Measurements from ENCODE around the gene ANGEL1. TPM values are rescaled to one million over a fixed set of nuclear protein-coding genes. Genes with fewer than 3 reads are reported as not detected.

Gene ANGEL1
- total and polyA plus RNA-seq, 2 experiments from 2014 or later, result 5.3 to 31.6 TPM

DNA sequence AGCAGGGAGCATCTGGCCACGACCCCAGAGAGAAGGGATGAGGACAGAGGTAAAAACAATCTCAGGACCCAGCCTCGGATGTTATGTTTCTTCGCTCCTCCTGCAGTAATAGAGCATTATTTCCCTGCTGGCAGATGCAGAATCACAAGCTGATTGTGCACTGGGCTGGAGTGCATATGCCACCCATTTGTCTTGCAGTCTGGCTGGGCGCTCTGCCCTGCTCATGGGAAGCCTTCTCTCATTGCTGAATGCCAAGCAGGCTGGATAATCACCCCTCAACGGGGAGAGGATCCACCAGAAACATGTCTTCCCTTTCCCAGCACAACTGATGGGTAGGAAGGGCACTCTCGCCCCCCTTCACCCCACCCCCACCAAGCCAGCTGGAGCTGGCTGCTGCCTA, 59.9 kb downstream of the ANGEL1 start:
- H3K27ac Mint-ChIP-seq, result no peak overlapping the region
- H3K79me2 ChIP-seq (replicated peaks; ENCODE audit: insufficient read depth), result no peaks in the 10 kb centered on the region
- DNase-seq (ENCODE audit: low spot score), result no peak

More for the DNA sequence above, 59.9 kb downstream of the ANGEL1 start:
- Mint-ChIP-seq H3K4me3 (no peak overlapping the region), H3K36me3 (ENCODE audit: low read depth) (no peaks in the 10 kb centered on the region), H3K9me3 (peaks cover 11% of the 10 kb centered on the region; the same call in 2 of the 3 replicates), H3K27me3 (ENCODE audit: insufficient read depth, low read depth, poor library complexity) (no peaks in the 10 kb centered on the region), H3K4me1 (no peaks in the 10 kb centered on the region)
- no peak overlapping the region for H3K4me3 ChIP-seq
- H2AFZ ChIP-seq, result no peak overlapping the region
- H4K20me1 ChIP-seq (replicated peaks; ENCODE audit: insufficient read depth), result no peaks in the 10 kb centered on the region
- TF ChIP-seq, protein P1, sequence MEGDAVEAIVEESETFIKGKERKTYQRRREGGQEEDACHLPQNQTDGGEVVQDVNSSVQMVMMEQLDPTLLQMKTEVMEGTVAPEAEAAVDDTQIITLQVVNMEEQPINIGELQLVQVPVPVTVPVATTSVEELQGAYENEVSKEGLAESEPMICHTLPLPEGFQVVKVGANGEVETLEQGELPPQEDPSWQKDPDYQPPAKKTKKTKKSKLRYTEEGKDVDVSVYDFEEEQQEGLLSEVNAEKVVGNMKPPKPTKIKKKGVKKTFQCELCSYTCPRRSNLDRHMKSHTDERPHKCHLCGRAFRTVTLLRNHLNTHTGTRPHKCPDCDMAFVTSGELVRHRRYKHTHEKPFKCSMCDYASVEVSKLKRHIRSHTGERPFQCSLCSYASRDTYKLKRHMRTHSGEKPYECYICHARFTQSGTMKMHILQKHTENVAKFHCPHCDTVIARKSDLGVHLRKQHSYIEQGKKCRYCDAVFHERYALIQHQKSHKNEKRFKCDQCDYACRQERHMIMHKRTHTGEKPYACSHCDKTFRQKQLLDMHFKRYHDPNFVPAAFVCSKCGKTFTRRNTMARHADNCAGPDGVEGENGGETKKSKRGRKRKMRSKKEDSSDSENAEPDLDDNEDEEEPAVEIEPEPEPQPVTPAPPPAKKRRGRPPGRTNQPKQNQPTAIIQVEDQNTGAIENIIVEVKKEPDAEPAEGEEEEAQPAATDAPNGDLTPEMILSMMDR (conservative IDR thresholded peaks at IDR 0.05; ENCODE audit: low read depth in 2 of 2), result no peak
- TF ChIP-seq NANOG (IDR thresholded peaks at IDR 0.05; ENCODE audit: borderline replicate concordance) (no peak), STAT1 (IDR thresholded peaks at IDR 0.05; ENCODE audit: unreplicated experiment) (no peak), ZNF462 (CRISPR knock-in tag; IDR thresholded peaks at IDR 0.05) (no peak), EZH2 (IDR thresholded peaks at IDR 0.05; ENCODE audit: low read depth, unreplicated experiment) (no peak), EZH2phosphoT487 (IDR thresholded peaks at IDR 0.05; ENCODE audit: unreplicated experiment) (no peak), REST (IDR thresholded peaks at IDR 0.05; ENCODE audit: unreplicated experiment) (no peak), POLR2AphosphoS5 (IDR thresholded peaks at IDR 0.05; ENCODE audit: low read depth) (no peak), ZNF114 (CRISPR knock-in tag; IDR thresholded peaks at IDR 0.05) (no peak), ZNF331 (CRISPR knock-in tag; IDR thresholded peaks at IDR 0.05; ENCODE audit: low read depth) (no peak), CREB1 (CRISPR knock-in tag; IDR thresholded peaks at IDR 0.05; ENCODE audit: low read depth) (no peak), JUNB (IDR thresholded peaks at IDR 0.05; ENCODE audit: unreplicated experiment) (no peak)
- TF ChIP-seq, protein P2, sequence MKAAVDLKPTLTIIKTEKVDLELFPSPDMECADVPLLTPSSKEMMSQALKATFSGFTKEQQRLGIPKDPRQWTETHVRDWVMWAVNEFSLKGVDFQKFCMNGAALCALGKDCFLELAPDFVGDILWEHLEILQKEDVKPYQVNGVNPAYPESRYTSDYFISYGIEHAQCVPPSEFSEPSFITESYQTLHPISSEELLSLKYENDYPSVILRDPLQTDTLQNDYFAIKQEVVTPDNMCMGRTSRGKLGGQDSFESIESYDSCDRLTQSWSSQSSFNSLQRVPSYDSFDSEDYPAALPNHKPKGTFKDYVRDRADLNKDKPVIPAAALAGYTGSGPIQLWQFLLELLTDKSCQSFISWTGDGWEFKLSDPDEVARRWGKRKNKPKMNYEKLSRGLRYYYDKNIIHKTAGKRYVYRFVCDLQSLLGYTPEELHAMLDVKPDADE (IDR thresholded peaks at IDR 0.05), result no peak
- H3K4me1 ChIP-seq (ENCODE audit: insufficient read depth), result no peaks in the 10 kb centered on the region
- H3K9me2 ChIP-seq (ENCODE audit: insufficient read depth), result no peaks in the 10 kb centered on the region
- H3K36me3 ChIP-seq (ENCODE audit: insufficient read depth), result no peaks in the 10 kb centered on the region
- H3K27me3 ChIP-seq (ENCODE audit: insufficient read depth), result peaks cover 4% of the 10 kb centered on the region; the same call in 1 of the 2 replicates
- no peak overlapping the region for H3K27ac ChIP-seq (ENCODE audit: low read depth)
- no peak overlapping the region for H3K4me2 ChIP-seq
- no peak for ATAC-seq
- no peaks in the 10 kb centered on the region for H3F3A ChIP-seq (replicated peaks; ENCODE audit: low read depth)
